ENCODE data around the gene SGO2.

The SGO2 gene

DNA sequence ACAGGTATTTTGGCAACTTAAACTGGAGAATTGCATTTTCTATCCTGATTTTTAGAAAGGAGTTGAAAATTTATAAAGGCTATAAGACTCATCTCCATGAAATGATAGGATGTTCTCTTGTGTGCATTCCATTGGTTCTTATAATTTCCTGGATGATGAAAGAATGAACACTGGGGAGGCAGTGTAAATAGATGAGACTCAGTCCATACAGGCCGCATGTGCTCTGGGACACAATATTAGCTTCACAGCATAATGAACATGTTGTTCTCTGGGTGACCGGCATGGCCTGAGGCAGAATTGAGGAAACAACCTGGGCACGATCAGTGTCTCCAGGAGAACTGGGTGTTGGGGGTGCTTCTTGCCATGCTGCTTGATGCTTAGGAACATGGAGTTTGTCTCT, 98.7 kb downstream of the SGO2 start:
- H3K9me3 ChIP-seq (ENCODE audit: control insufficient read depth, insufficient read depth, low read depth, low read length): no peaks in the 10 kb centered on the region
- H3K36me3 ChIP-seq (ENCODE audit: control insufficient read depth in 2 of 2, insufficient read depth in 1 of 2, low read length in 2 of 2): no peaks in the 10 kb centered on the region
- H3K4me3 ChIP-seq (ENCODE audit: low read depth, low read length): no peak overlapping the region
- CTCF ChIA-PET: interaction anchor here (0.7 kb wide), 1 partner anchor 10 kb away, joined by 3 read pairs; no protein-coding TSS in a partner anchor
- no peak for TF ChIP-seq ZNF16 (tag by site-specific recombination; IDR thresholded peaks at IDR 0.05; ENCODE audit: low read depth)
- no peak for TF ChIP-seq ZSCAN23 (tag by site-specific recombination; IDR thresholded peaks at IDR 0.05)
- TF ChIP-seq, protein P1, sequence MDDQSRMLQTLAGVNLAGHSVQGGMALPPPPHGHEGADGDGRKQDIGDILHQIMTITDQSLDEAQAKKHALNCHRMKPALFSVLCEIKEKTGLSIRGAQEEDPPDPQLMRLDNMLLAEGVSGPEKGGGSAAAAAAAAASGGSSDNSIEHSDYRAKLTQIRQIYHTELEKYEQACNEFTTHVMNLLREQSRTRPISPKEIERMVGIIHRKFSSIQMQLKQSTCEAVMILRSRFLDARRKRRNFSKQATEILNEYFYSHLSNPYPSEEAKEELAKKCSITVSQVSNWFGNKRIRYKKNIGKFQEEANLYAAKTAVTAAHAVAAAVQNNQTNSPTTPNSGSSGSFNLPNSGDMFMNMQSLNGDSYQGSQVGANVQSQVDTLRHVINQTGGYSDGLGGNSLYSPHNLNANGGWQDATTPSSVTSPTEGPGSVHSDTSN (CRISPR knock-in tag; IDR thresholded peaks at IDR 0.05): no peak
- no peak for TF ChIP-seq ZNF48 (tag by site-specific recombination; IDR thresholded peaks at IDR 0.05)
- TF ChIP-seq PRDM1 (tag by site-specific recombination; IDR thresholded peaks at IDR 0.05): no peak
- TF ChIP-seq GLI2 (tag by site-specific recombination; IDR thresholded peaks at IDR 0.05; ENCODE audit: borderline replicate concordance, low read depth): no peak
- TF ChIP-seq, protein P2, sequence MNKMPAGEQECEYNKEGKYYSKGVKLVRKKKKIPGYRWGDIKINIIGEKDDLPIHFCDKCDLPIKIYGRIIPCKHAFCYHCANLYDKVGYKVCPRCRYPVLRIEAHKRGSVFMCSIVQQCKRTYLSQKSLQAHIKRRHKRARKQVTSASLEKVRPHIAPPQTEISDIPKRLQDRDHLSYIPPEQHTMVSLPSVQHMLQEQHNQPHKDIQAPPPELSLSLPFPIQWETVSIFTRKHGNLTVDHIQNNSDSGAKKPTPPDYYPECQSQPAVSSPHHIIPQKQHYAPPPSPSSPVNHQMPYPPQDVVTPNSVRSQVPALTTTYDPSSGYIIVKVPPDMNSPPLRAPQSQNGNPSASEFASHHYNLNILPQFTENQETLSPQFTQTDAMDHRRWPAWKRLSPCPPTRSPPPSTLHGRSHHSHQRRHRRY (tag by site-specific recombination; IDR thresholded peaks at IDR 0.05): no peak
- TF ChIP-seq ZBTB48 (tag by site-specific recombination; IDR thresholded peaks at IDR 0.05): no peak
- TF ChIP-seq ZNF747 (tag by site-specific recombination; IDR thresholded peaks at IDR 0.05): no peak
- TF ChIP-seq KLF7 (tag by site-specific recombination; IDR thresholded peaks at IDR 0.05; ENCODE audit: borderline replicate concordance): no peak
- TF ChIP-seq ZNF560 (tag by site-specific recombination; IDR thresholded peaks at IDR 0.05; ENCODE audit: borderline replicate concordance): no peak
- TF ChIP-seq ZNF175 (tag by site-specific recombination; IDR thresholded peaks at IDR 0.05): no peak
- no peak for TF ChIP-seq ZNF530 (tag by site-specific recombination; IDR thresholded peaks at IDR 0.05; ENCODE audit: low read depth)
- TF ChIP-seq, protein P3, sequence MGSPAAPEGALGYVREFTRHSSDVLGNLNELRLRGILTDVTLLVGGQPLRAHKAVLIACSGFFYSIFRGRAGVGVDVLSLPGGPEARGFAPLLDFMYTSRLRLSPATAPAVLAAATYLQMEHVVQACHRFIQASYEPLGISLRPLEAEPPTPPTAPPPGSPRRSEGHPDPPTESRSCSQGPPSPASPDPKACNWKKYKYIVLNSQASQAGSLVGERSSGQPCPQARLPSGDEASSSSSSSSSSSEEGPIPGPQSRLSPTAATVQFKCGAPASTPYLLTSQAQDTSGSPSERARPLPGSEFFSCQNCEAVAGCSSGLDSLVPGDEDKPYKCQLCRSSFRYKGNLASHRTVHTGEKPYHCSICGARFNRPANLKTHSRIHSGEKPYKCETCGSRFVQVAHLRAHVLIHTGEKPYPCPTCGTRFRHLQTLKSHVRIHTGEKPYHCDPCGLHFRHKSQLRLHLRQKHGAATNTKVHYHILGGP (tag by site-specific recombination; IDR thresholded peaks at IDR 0.05): no peak
- no peak for TF ChIP-seq OSR2 (tag by site-specific recombination; IDR thresholded peaks at IDR 0.05)
- TF ChIP-seq ZNF610 (tag by site-specific recombination; IDR thresholded peaks at IDR 0.05; ENCODE audit: borderline replicate concordance): no peak
- POLR2A ChIA-PET: no interaction called here
- no peak overlapping the region for H3K27ac ChIP-seq (ENCODE audit: extremely low read depth, low read depth, low read length)
- H3K4me1 ChIP-seq (ENCODE audit: control insufficient read depth, insufficient read depth, low read length): no peaks in the 10 kb centered on the region; the same call in 1 of the 2 replicates

DNA sequence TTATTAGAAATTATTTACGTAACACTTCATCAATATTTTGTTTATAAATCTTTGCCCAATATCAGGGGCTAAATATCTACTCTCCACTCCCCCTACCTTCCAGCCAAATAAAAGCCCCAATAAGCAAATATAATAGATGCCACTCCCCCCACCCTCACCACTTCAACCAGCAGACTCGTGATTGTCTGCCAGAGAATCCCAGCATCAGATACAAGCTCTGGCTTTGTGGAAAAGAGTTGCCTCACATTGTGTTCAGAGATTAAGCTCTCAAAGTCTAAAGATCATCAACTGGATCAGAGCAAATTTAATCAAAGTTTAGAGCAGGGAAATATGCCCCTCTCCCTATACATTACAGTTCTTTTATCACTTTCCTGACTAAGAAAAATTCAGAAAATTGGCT, 99.3 kb downstream of the SGO2 start:
- Histone ChIP-seq H3K4me3 (ENCODE audit: low read depth, low read length) (no peak overlapping the region), H3K9me3 (ENCODE audit: control insufficient read depth, insufficient read depth, low read depth, low read length) (no peaks in the 10 kb centered on the region), H3K27ac (ENCODE audit: extremely low read depth, low read depth, low read length) (no peak overlapping the region), H3K4me1 (ENCODE audit: control insufficient read depth, insufficient read depth, low read length) (no peaks in the 10 kb centered on the region; the same call in 1 of the 2 replicates), H3K36me3 (ENCODE audit: control insufficient read depth in 2 of 2, insufficient read depth in 1 of 2, low read length in 2 of 2) (no peaks in the 10 kb centered on the region)
- ChIA-PET CTCF (no interaction called here), POLR2A (interaction anchor here (1.2 kb wide), 1 partner anchor 10 kb away, joined by 3 read pairs; no protein-coding TSS in a partner anchor)
- no peak for TF ChIP-seq ZBTB17 (tag by site-specific recombination; IDR thresholded peaks at IDR 0.05)
- no peak for TF ChIP-seq HOXC10 (CRISPR knock-in tag; IDR thresholded peaks at IDR 0.05)
- TF ChIP-seq ZNF112 (tag by site-specific recombination; IDR thresholded peaks at IDR 0.05): no peak
- TF ChIP-seq GFI1B (tag by site-specific recombination; IDR thresholded peaks at IDR 0.05): no peak
- no peak for TF ChIP-seq ZNF350 (tag by site-specific recombination; IDR thresholded peaks at IDR 0.05)
- TF ChIP-seq, protein P4, sequence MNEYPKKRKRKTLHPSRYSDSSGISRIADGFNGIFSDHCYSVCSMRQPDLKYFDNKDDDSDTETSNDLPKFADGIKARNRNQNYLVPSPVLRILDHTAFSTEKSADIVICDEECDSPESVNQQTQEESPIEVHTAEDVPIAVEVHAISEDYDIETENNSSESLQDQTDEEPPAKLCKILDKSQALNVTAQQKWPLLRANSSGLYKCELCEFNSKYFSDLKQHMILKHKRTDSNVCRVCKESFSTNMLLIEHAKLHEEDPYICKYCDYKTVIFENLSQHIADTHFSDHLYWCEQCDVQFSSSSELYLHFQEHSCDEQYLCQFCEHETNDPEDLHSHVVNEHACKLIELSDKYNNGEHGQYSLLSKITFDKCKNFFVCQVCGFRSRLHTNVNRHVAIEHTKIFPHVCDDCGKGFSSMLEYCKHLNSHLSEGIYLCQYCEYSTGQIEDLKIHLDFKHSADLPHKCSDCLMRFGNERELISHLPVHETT (tag by site-specific recombination; IDR thresholded peaks at IDR 0.05): no peak
- TF ChIP-seq, protein P5, sequence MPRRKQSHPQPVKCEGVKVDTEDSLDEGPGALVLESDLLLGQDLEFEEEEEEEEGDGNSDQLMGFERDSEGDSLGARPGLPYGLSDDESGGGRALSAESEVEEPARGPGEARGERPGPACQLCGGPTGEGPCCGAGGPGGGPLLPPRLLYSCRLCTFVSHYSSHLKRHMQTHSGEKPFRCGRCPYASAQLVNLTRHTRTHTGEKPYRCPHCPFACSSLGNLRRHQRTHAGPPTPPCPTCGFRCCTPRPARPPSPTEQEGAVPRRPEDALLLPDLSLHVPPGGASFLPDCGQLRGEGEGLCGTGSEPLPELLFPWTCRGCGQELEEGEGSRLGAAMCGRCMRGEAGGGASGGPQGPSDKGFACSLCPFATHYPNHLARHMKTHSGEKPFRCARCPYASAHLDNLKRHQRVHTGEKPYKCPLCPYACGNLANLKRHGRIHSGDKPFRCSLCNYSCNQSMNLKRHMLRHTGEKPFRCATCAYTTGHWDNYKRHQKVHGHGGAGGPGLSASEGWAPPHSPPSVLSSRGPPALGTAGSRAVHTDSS (tag by site-specific recombination; IDR thresholded peaks at IDR 0.05): no peak
- no peak for TF ChIP-seq ZNF701 (tag by site-specific recombination; IDR thresholded peaks at IDR 0.05)
- no peak for TF ChIP-seq ZNF23 (tag by site-specific recombination; IDR thresholded peaks at IDR 0.05; ENCODE audit: borderline replicate concordance)
- TF ChIP-seq ZFP41 (tag by site-specific recombination; IDR thresholded peaks at IDR 0.05; ENCODE audit: borderline replicate concordance): no peak
- TF ChIP-seq, protein P6, sequence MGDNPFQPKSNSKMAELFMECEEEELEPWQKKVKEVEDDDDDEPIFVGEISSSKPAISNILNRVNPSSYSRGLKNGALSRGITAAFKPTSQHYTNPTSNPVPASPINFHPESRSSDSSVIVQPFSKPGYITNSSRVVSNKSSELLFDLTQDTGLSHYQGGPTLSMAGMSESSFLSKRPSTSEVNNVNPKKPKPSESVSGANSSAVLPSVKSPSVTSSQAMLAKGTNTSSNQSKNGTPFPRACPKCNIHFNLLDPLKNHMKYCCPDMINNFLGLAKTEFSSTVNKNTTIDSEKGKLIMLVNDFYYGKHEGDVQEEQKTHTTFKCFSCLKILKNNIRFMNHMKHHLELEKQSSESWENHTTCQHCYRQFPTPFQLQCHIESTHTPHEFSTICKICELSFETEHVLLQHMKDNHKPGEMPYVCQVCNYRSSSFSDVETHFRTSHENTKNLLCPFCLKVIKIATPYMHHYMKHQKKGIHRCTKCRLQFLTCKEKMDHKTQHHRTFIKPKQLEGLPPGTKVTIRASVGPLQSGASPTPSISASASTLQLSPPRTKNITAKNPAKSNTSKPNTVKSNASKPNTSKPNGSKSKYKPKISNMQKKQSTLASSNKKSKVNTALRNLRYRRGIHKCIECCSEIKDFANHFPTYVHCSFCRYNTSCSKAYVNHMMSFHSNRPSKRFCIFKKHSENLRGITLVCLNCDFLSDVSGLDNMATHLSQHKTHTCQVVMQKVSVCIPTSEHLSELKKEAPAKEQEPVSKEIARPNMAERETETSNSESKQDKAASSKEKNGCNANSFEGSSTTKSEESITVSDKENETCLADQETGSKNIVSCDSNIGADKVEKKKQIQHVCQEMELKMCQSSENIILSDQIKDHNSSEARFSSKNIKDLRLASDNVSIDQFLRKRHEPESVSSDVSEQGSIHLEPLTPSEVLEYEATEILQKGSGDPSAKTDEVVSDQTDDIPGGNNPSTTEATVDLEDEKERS (tag by site-specific recombination; IDR thresholded peaks at IDR 0.05): no peak
- no peak for TF ChIP-seq ZNF24 (tag by site-specific recombination; IDR thresholded peaks at IDR 0.05)
